ENCODE results near the gene TMEM258.

Gene TMEM258

GRCh38 chr11:61797263-61797944, 5.0 kb upstream of the TMEM258 start:
- DNase-seq, result peak in 47 of 56 donors; percentile 9 to 90 (median 54)

GRCh38 chr11:61795876-61796526, 3.6 kb upstream of the TMEM258 start:
- no peak for DNase-seq

GRCh38 chr11:61795459-61795858, 3.1 kb upstream of the TMEM258 start:
- no peak for DNase-seq

GRCh38 chr11:61794579-61794978, 2.2 kb upstream of the TMEM258 start:
- DNase-seq, result no peak

GRCh38 chr11:61793829-61794204, 1.4 kb upstream of the TMEM258 start:
- no peak for DNase-seq

GRCh38 chr11:61793083-61793828, 857 bp upstream of the TMEM258 start:
- DNase-seq, result no peak

- peak in 54 of 56 donors; percentile 28 to 95 (median 82) for DNase-seq
These were observed 576 bp downstream of the TMEM258 start for GRCh38 chr11:61791737-61792309.

- peak in 43 of 56 donors; percentile 5 to 75 (median 51) for DNase-seq
These were observed 4.4 kb downstream of the TMEM258 start for GRCh38 chr11:61787928-61788491.

- no peak for DNase-seq
These were observed 6.5 kb downstream of the TMEM258 start for GRCh38 chr11:61785837-61786402.

GRCh38 chr11:61784506-61784805, 7.9 kb downstream of the TMEM258 start:
- no peak for DNase-seq

GRCh38 chr11:61783717-61784505, 8.5 kb downstream of the TMEM258 start:
- no peak for DNase-seq

- DNase-seq, result no peak
These were observed 9.6 kb downstream of the TMEM258 start for GRCh38 chr11:61782841-61783240.

- no peak for DNase-seq
These were observed 10.1 kb downstream of the TMEM258 start for GRCh38 chr11:61782299-61782698.

GRCh38 chr11:61781585-61781984, 10.8 kb downstream of the TMEM258 start:
- DNase-seq, result no peak

- no peak for DNase-seq
These were observed 11.7 kb downstream of the TMEM258 start for GRCh38 chr11:61780581-61781162.

- DNase-seq, result no peak
These were observed 12.5 kb downstream of the TMEM258 start for GRCh38 chr11:61779666-61780525.

GRCh38 chr11:61778920-61779650, 13.3 kb downstream of the TMEM258 start:
- no peak for DNase-seq

GRCh38 chr11:61778357-61778886, 14.0 kb downstream of the TMEM258 start:
- DNase-seq, result no peak
